ENCODE measurements around the gene RPL35. TPM values are rescaled to one million over a fixed set of nuclear protein-coding genes. Genes with fewer than 3 reads are reported as not detected.

Gene RPL35
- total RNA-seq, 2 experiments from 2014 or later: 1,403 to 1,537 TPM

DNA sequence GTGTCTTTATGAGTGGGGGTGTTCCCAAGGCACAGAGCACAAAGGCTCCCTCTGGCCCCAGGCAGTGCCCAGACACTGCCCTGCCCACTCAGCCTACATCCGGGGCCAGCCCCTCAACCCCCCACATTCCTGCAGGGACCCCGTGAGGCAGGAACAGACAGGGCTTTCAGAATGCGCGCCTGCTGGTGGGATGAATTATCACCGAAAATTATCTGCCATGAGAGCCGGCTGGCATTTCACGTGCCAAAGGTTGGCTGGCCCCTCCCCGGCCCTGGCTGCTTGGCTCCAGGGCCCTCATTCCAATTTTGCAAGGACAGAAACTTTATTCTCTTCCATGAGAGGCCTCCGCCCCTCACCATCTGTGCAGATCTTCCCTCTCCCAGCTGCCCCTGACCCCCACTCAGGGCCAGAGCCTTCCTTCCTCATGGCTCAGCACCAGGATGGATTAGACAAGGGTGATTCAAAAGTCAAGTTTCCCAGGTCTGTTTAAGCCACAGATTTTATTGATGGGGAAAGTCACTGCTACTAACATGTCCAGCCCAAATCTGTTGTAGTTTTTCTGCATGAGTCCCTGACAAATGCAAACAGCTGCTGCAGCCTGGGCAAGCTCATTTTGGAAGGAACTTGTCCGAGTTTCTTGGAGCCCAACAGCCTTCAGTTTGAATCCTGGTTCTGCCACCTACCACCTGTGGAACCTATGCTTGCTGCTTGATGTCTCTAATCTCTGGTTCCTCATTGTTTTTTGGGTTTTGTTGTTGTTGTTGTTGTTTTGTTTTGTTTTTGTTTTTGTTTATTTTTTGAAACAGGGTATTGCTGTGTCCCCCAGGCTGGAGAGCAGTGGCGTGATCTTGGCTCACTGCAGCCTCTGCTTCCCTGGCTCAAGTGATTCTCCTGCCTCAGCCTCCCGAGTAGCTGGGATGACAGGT is 40.8 kb downstream of the RPL35 start:
- DNase-seq: no peak
- ChIA-PET POLR2A (no interaction called here), CTCF (no interaction called here)
- no peaks in the 10 kb centered on the region for H3K9me3 Mint-ChIP-seq
- peaks cover 13% of the 10 kb centered on the region for H3K4me1 Mint-ChIP-seq
- H3K27me3 Mint-ChIP-seq: peaks cover 10% of the 10 kb centered on the region
- no peak overlapping the region for H3K27ac Mint-ChIP-seq
- no peak overlapping the region for H3K4me3 Mint-ChIP-seq
- H3K36me3 Mint-ChIP-seq (ENCODE audit: low read depth): no peaks in the 10 kb centered on the region

DNA sequence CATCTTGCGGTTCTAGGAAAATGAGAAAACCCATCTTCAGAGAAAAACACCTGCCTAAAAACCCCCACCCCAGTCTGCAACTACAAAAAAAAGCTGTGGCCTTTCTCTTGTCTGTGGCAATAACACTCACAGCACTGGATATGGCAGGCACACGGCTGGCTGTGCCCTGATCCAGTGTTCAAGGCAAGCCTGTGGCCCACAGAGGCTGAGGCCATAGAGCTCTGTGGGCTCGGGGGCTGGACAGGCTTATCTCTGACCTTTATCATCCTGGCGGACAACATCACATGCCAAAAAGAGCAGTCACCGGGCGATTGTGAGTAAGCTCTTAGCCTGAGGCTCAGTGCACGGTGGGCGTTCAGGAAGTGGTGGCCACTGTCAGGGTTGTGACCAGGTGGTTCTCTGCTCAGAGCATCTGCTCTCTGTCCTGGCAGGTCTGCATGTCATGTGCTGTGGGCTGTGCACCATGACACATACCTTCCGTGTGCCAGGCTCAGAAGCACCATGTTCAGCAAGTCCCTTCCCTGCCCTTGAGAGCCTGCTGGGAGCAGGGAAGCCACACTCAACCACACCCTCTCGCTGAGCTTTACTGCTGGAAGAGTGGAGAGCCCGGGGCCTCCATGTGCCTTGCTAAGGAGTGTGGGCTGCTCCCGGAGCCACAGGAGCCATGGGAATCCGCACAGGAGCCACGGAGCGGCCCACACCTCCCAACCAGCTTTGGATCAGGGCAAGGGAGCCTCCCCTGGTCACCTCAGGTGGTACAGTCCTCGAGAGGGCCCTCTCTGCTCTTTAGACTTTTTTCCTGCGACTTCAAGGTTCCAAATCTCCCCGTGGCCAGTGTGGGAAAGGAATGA is 43.1 kb downstream of the RPL35 start:
- Mint-ChIP-seq H3K27ac (no peak overlapping the region), H3K4me1 (peaks cover 13% of the 10 kb centered on the region), H3K27me3 (peaks cover 10% of the 10 kb centered on the region), H3K9me3 (no peaks in the 10 kb centered on the region), H3K36me3 (ENCODE audit: low read depth) (no peaks in the 10 kb centered on the region), H3K4me3 (no peak overlapping the region)
- POLR2A ChIA-PET: no interaction called here
- CTCF ChIA-PET: interaction anchor here (0.6 kb wide), 1 partner anchor 73 kb away, joined by 4 read pairs; no protein-coding TSS in a partner anchor
- DNase-seq: no peak

DNA sequence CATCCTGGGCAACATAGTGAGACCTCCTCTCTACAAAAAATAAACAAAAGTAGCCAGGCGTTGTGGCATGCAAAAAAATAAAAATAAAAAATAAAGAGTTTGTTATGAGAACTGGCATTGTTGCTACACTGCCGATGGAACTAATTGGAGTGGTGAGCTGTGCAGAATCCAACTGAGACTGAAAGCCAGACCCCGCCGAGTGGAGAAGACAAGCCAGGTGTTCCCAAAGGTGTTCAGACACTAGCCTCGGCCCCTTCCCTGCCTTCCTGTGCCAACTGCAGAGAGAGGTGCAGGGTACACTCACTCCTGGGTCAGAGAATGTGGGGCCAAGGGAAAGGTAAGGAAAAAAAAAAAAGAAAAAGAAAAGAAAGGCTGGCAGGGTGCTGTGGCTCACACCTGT is 46.2 kb downstream of the RPL35 start:
- POLR2A ChIA-PET: no interaction called here
- no peak overlapping the region for H3K4me3 Mint-ChIP-seq
- peaks cover 6% of the 10 kb centered on the region for H3K27me3 Mint-ChIP-seq
- no peaks in the 10 kb centered on the region for H3K9me3 Mint-ChIP-seq
- no peak overlapping the region for H3K27ac Mint-ChIP-seq
- peaks cover 13% of the 10 kb centered on the region for H3K4me1 Mint-ChIP-seq
- DNase-seq: no peak
- H3K36me3 Mint-ChIP-seq (ENCODE audit: low read depth): no peaks in the 10 kb centered on the region
- CTCF ChIA-PET: no interaction called here

DNA sequence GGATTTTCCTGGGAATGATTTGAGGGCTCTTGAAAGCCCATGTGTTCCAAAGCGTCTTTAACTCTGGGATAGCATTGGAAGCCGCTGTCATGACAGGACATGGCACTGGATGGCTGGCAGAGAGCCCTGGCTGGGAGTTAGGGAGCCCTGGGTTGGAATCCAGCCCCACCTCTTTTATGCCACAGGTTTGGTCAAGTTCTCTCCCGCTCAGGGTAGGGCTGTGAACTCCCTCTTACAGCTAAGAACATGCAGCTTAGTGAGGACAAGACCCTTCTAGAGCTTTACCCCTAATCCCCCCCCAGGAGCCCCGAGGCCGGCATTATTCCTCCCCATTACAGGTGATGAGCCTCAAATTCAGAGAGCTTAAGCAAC is 47.6 kb downstream of the RPL35 start:
- CTCF ChIA-PET: interaction anchor here (0.8 to 1.7 kb wide), 4 partner anchors 18 to 301 kb away, joined by 3 to 8 read pairs (median 4); partner anchors contain the start of gene WDR38
- H3K27ac Mint-ChIP-seq: no peak overlapping the region
- POLR2A ChIA-PET: no interaction called here

DNA sequence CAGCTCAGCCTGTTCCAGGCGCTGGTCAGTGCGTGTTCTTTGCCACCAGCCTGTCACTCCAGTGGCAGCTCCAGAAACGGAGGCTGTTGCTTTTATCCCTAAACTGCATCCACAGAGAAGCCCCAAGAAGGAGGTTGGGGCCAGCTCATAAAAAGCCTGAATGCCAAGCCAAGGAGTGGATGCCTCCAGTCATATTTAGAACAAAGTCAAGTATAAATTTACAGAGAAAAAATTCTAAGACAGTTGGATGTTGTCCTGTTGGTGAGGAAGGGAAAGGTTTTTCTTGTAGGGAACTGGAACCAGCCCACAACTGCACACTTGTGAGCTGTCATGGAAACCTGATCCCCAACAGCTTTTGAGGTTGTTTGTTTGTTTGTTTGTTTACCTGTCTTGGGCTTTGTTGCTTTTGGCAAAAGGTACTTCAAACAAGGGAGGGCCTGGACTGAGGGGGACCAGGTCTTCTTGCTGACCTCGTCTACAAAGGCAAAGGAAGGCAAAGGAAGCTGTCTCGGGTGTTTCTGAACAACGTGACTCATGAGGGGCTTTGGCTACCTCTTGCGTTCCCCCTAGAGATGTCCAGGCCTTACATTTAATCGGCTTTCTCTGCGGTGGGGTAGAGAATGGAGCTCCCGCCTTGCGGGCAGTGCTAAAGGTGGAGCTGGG is 48.1 kb downstream of the RPL35 start:
- DNase-seq: no peak
- CTCF ChIA-PET: interaction anchor here (0.8 to 1.7 kb wide), 4 partner anchors 18 to 301 kb away, joined by 3 to 8 read pairs (median 4); partner anchors contain the start of gene WDR38
- peaks cover 6% of the 10 kb centered on the region for H3K27me3 Mint-ChIP-seq
- POLR2A ChIA-PET: interaction anchor here (0.7 kb wide), 1 partner anchor 10 kb away, joined by 3 read pairs; no protein-coding TSS in a partner anchor
- H3K36me3 Mint-ChIP-seq (ENCODE audit: low read depth): no peaks in the 10 kb centered on the region
- H3K4me3 Mint-ChIP-seq: no peak overlapping the region
- peaks cover 7% of the 10 kb centered on the region for H3K4me1 Mint-ChIP-seq
- H3K27ac Mint-ChIP-seq: no peak overlapping the region
- H3K9me3 Mint-ChIP-seq: no peaks in the 10 kb centered on the region

More for the DNA sequence above, 47.6 kb downstream of the RPL35 start:
- Mint-ChIP-seq H3K4me1 (peaks cover 10% of the 10 kb centered on the region), H3K9me3 (no peaks in the 10 kb centered on the region), H3K4me3 (no peak overlapping the region), H3K27me3 (peaks cover 6% of the 10 kb centered on the region), H3K36me3 (ENCODE audit: low read depth) (no peaks in the 10 kb centered on the region)
- no peak for DNase-seq

DNA sequence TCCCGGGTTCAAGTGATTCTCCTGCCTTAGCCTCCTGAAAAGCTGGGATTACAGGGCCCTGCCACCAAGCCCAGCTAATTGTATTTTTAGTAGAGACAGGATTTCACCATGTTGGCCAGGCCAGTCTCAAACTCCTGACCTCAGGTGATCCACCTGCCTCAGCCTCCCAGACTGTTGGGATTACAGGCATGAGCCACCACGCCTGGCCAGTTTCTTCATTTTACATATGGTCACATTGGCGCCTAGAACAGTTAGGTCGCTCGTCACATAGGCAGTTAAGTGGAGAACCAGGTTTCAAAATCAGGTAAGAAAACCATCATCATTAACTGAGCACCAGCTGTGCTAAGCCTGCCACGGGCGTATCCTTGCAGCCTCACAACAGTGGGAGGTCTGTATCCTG is 48.7 kb downstream of the RPL35 start:
- Mint-ChIP-seq H3K9me3 (no peaks in the 10 kb centered on the region), H3K4me1 (peaks cover 1% of the 10 kb centered on the region), H3K27ac (no peak overlapping the region), H3K36me3 (ENCODE audit: low read depth) (no peaks in the 10 kb centered on the region), H3K27me3 (peaks cover 5% of the 10 kb centered on the region), H3K4me3 (no peak overlapping the region)
- DNase-seq: no peak
- POLR2A ChIA-PET: interaction anchor here (0.7 kb wide), 1 partner anchor 11 kb away, joined by 3 read pairs; no protein-coding TSS in a partner anchor
- CTCF ChIA-PET: interaction anchor here (1.2 kb wide), 1 partner anchor 17 kb away, joined by 5 read pairs; no protein-coding TSS in a partner anchor

DNA sequence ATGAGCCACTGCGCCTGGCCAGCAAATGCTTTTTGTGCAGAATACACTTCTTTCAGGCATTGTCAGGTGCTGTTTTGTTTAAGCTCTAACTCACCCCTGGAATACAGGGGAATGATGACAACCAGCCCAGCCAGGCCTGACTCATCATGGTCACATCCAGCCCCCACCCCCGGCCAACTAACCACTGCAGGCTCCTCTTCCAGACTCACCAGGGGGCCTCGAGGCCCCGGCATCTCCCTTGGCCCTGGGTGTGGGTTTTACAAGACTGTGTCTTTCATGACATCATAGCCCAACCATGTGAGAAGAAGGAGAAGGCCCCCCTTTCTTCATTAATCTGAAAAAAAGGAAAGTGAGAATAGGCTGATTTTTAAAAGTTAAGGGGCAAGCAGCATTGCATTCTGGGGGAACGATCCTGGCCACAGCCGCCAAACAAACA is 49.3 kb downstream of the RPL35 start:
- CTCF ChIA-PET: no interaction called here
- Mint-ChIP-seq H3K27me3 (peaks cover 4% of the 10 kb centered on the region), H3K9me3 (no peaks in the 10 kb centered on the region), H3K36me3 (ENCODE audit: low read depth) (no peaks in the 10 kb centered on the region), H3K27ac (no peak overlapping the region), H3K4me1 (no peaks in the 10 kb centered on the region), H3K4me3 (no peak overlapping the region)
- POLR2A ChIA-PET: interaction anchor here (0.7 kb wide), 1 partner anchor 11 kb away, joined by 3 read pairs; no protein-coding TSS in a partner anchor
- no peak for DNase-seq

DNA sequence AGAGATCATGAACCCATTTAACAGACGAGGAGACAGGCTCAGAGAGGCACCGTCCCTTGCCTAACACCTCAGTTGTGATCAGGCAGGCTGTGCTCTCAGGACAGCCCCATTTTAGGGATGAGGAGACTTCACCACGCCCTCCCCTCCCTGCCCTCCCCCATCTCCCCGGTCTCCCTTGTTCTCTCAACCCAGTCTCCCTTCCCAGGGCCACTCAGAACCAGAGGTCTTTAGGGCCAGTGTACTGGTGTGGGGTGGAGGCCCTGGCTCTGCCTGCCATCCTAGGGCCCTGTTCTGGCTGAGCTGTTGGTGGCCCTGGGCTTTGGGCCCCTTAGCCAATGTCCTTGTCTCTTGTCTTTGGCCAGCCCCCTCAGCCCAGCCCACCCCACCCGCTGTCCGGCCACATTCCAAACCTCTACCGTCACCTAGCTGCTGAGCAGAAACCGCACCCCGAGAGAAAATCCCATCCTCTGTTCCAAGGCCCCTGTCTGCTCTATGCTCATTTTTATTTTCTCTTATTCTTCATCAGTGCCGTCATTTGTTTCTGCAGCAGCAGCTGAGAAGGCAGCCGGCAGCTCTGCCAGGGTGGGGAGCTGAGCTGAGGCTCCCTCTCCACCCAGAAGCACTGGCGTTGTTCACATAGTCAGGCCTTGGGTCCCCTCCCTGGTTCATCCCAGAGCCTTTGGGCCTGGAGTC is 50.9 kb downstream of the RPL35 start:
- H3K4me3 Mint-ChIP-seq: no peak overlapping the region
- H3K4me1 Mint-ChIP-seq: no peaks in the 10 kb centered on the region
- no peak overlapping the region for H3K27ac Mint-ChIP-seq
- POLR2A ChIA-PET: interaction anchor here (0.7 kb wide), 1 partner anchor 430 kb away, joined by 3 read pairs; the partner anchor contains the start of gene HSPA5
- no peaks in the 10 kb centered on the region for H3K27me3 Mint-ChIP-seq
- CTCF ChIA-PET: interaction anchor here (1.2 kb wide), 1 partner anchor 64 kb away, joined by 3 read pairs; no protein-coding TSS in a partner anchor
- no peak for DNase-seq
- no peaks in the 10 kb centered on the region for H3K9me3 Mint-ChIP-seq
- H3K36me3 Mint-ChIP-seq (ENCODE audit: low read depth): no peaks in the 10 kb centered on the region

DNA sequence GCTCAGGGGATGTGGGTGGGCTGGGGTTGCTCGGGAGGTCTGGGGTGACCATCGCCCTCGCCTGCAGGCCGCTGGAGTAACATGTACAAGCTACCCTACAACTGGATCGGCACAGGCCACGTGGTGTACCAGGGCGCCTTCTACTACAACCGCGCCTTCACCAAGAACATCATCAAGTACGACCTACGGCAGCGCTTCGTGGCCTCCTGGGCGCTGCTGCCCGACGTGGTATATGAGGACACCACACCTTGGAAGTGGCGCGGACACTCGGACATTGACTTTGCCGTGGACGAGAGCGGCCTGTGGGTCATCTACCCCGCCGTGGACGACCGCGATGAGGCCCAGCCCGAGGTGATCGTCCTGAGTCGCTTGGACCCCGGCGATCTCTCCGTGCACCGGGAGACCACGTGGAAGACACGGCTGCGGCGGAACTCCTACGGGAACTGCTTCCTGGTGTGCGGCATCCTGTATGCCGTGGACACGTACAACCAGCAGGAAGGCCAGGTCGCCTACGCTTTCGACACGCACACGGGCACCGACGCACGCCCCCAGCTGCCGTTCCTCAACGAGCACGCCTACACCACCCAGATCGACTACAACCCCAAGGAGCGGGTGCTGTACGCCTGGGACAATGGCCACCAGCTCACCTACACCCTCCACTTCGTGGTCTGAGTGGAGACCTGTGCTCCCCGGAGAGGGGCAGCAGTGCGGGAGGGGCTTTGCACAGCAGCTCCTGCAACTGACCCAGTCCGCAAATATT is 51.8 kb downstream of the RPL35 start:
- no peak for DNase-seq
- Mint-ChIP-seq H3K27ac (no peak overlapping the region), H3K36me3 (ENCODE audit: low read depth) (no peaks in the 10 kb centered on the region), H3K4me1 (no peaks in the 10 kb centered on the region), H3K27me3 (no peaks in the 10 kb centered on the region), H3K4me3 (no peak overlapping the region), H3K9me3 (no peaks in the 10 kb centered on the region)
- CTCF ChIA-PET: no interaction called here
- POLR2A ChIA-PET: interaction anchor here (0.7 kb wide), 1 partner anchor 431 kb away, joined by 3 read pairs; the partner anchor contains the start of gene HSPA5

DNA sequence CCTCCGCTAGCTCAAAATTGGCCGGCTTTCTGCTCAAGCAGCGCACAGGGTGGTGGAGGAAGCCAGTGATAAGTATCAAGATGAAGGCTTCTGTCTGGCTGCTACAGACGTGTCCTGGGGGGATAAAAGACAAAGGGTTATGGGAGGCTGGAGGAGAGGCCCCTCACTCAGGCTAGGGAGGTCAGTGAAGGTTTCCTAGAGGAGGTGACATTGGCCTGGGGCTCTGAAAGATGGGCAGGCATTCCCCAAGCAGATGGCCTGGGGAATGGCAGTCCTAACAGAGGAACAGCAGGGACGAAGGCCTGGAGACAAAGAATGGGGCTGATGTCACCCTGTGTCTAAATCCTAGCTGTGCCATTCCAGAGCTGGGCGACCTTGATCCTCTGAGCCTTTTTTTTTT is 52.5 kb downstream of the RPL35 start:
- ChIA-PET POLR2A (no interaction called here), CTCF (no interaction called here)
- Mint-ChIP-seq H3K27me3 (no peaks in the 10 kb centered on the region), H3K4me3 (no peak overlapping the region), H3K27ac (no peak overlapping the region), H3K36me3 (ENCODE audit: low read depth) (no peaks in the 10 kb centered on the region), H3K9me3 (no peaks in the 10 kb centered on the region), H3K4me1 (no peaks in the 10 kb centered on the region)
- DNase-seq: no peak

DNA sequence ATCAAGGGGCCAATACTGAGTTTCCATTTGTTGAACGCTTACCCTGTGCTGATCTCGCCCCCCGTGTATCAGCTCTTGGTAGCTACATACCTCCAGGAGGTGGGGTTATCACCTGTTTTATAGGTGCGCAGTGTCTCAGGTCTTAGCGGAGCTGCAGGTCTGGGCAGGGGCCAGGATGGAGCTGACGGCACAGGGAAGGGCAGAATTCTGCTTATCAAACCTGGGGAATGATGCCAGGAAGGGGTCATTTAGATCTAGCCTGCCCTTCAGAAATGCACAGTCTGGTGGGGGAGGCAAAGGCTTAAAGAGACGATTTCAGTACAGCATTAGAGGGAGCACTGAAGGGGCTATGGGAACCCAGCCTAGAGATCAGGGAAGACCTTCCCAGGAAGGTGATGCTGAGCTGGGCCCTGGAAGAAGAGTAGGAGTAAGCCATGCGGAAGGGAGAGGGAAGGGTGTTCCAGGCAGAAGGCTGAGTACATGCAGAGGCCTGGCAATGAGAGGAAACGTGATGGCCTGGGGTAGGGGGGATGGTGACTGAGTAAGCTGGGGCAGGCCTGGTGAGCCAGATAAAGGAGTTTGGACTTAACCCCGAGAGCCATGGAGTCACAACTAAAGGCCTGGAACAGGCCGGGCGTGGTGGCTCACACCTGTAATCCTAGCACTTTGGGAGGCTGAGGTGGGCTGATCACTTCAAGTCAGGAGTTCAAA is 53.4 kb downstream of the RPL35 start:
- POLR2A ChIA-PET: no interaction called here
- CTCF ChIA-PET: no interaction called here
- H3K36me3 Mint-ChIP-seq (ENCODE audit: low read depth): no peaks in the 10 kb centered on the region
- H3K27me3 Mint-ChIP-seq: no peaks in the 10 kb centered on the region
- H3K27ac Mint-ChIP-seq: no peak overlapping the region
- no peaks in the 10 kb centered on the region for H3K9me3 Mint-ChIP-seq
- no peak overlapping the region for H3K4me3 Mint-ChIP-seq
- H3K4me1 Mint-ChIP-seq: no peaks in the 10 kb centered on the region
- DNase-seq: no peak

All from activated CD4-positive, alpha-beta T cell treated with anti-CD3 and anti-CD28 coated beads, Interleukin-2, amount 10 ng/mL, durations not matched to agents 7 days and 5 days (primary cell).